Gastroesophageal sphincter (tissue), 4 donors: ENCODE data around the gene CMYA5. TPM values are rescaled to one million over a fixed set of nuclear protein-coding genes. Genes with fewer than 3 reads are reported as not detected.

Source experiments
- ATAC-seq: fragments of 150-250 bp; one replicate; pipeline ENCODE4 v1.9.1; 2016; ENCODE audit warnings: mild to moderate bottlenecking, moderate library complexity
- H3K27ac ChIP-seq, 4 donors: fragments of 200-600 bp; sonication (generic) in 3 of 4; 1 replicate in 3 of 4; 2 replicates in 1 of 4; pipeline ENCODE4 v1.5.1; 2016 to 2019
- H3K27me3 ChIP-seq: fragments of 200-600 bp; sonication (generic); one replicate; pipeline ENCODE4 v1.5.1; 2019
- H3K36me3 ChIP-seq, 2 donors: fragments of 200-600 bp; sonication (generic); one replicate each; pipeline ENCODE4 v1.5.1; 2019; ENCODE audit warnings: control low read depth in 1 of 2
- H3K4me1 ChIP-seq, 3 donors: fragments of 200-600 bp; sonication (generic); 1 replicate in 2 of 3; 2 replicates in 1 of 3; pipeline ENCODE4 v1.5.1; 2016 to 2019; ENCODE audit warnings: control low read depth in 2 of 3
- H3K4me3 ChIP-seq, 2 donors: fragments of 200-600 bp; sonication (generic); one replicate each; pipeline ENCODE4 v1.5.1; 2019; ENCODE audit warnings: mild to moderate bottlenecking in 1 of 2, moderate library complexity in 1 of 2
- H3K9me3 ChIP-seq, 3 donors: fragments of 200-600 bp; sonication (generic); one replicate each; pipeline ENCODE4 v1.5.1; 2017 to 2019; ENCODE audit warnings: control low read depth in 2 of 3
- EP300 ChIP-seq: sonication (generic); formaldehyde crosslinking; IDR thresholded peaks from one replicate; pipeline ENCODE4 v1.6.1; 2017; ENCODE audit warnings: antibody characterized with exemption, mild to moderate bottlenecking
- POLR2A ChIP-seq, 2 donors: fragments of 450-650 bp; IDR thresholded peaks; one replicate each; pipeline ENCODE4 v1.6.1; 2017; ENCODE audit warnings: antibody characterized with exemption in 2 of 2, mild to moderate bottlenecking in 2 of 2, moderate library complexity in 1 of 2
- POLR2AphosphoS5 ChIP-seq: sonication (generic); formaldehyde crosslinking; IDR thresholded peaks from one replicate; pipeline ENCODE4 v1.6.1; 2017; ENCODE audit warnings: antibody characterized with exemption
- WGBS, 2 donors: methylation state at CpG; one replicate each; pipeline ENCODE4 v1.1.5; 2018; ENCODE audit warnings: low coverage in 1 of 2; 5-methylcytosine and 5-hydroxymethylcytosine counted together
- total RNA-seq, 4 donors: library from RNA; depleted of rRNA; stranded (reverse); fragments of >200 nt; gene quantifications; one replicate each; pipeline ENCODE4 v1.1.0, GENCODE V29; 2016
- TF ChIP-seq, protein P1 (sequence below), 4 experiments: fragments of 200-600 bp in 2 of 4; fragments of 450-650 bp in 2 of 4; sonication (generic) in 1 of 4; IDR thresholded peaks; one replicate each; pipeline ENCODE4 v1.5.1; 2017 to 2019; ENCODE audit warnings: antibody characterized with exemption in 4 of 4, mild to moderate bottlenecking in 2 of 4, moderate library complexity in 2 of 4

The CMYA5 gene
- total RNA-seq, 4 donors from 2014 or later = 3.2 to 11.3 (median 7.9) TPM

DNA sequence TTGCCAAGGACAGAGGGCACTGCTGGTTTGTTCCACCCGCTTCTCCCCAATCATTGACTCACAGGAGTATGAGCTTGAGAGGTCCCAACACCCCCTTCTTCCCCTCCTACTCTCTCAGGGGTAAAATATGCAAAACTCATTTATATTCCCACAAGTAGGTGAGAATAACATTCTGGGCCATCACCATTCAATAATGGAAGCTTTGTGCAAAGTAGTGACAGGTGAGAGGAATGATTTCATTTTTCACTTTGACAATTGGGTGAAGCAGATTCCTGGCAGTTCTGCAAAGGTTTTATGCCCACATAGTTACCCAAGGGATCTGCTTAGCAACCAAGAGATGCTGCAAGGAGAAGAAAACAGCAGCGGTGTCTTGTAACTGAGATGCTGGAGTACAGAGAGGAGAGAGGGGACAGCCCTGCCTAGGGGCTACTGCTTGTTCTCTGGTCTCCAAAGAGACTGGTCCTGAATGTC, 137.6 kb downstream of the CMYA5 start:
- no peaks in the 10 kb centered on the region for H3K9me3 ChIP-seq
- H3K36me3 ChIP-seq = no peaks in the 10 kb centered on the region
- TF ChIP-seq POLR2A (IDR thresholded peaks at IDR 0.05) = no peak
- H3K4me3 ChIP-seq = no peak overlapping the region
- ATAC-seq = no peak
- 78 to 93% methylated on average over 1 to 2 of the region's 2 CpGs for WGBS, 2 donors
- H3K4me1 ChIP-seq = no peaks in the 10 kb centered on the region
- peaks cover 7% of the 10 kb centered on the region for H3K27me3 ChIP-seq
- no peak overlapping the region for H3K27ac ChIP-seq

DNA sequence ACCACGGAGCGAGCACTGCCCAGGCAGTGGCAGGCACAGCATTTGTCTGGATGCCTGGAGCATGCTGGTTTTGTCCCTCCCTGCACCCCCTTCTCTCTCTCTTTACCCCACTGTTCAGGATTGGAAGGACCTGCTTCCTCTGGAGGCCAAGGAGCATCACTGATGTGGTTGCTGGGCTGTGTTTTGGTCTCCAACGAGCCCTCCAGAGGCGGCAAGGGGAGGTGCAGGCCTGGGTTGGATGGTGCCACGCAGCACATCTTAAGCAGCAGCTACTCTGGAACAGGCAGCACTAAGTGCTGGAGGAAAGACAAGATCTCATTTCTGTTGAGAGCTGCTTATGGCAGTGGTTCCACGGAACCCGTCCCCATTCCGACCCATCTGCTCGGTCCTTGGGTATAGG, 139.6 kb downstream of the CMYA5 start:
- Histone ChIP-seq H3K27me3 (peaks cover 7% of the 10 kb centered on the region), H3K4me3 (no peak overlapping the region)
- no peak for ATAC-seq

DNA sequence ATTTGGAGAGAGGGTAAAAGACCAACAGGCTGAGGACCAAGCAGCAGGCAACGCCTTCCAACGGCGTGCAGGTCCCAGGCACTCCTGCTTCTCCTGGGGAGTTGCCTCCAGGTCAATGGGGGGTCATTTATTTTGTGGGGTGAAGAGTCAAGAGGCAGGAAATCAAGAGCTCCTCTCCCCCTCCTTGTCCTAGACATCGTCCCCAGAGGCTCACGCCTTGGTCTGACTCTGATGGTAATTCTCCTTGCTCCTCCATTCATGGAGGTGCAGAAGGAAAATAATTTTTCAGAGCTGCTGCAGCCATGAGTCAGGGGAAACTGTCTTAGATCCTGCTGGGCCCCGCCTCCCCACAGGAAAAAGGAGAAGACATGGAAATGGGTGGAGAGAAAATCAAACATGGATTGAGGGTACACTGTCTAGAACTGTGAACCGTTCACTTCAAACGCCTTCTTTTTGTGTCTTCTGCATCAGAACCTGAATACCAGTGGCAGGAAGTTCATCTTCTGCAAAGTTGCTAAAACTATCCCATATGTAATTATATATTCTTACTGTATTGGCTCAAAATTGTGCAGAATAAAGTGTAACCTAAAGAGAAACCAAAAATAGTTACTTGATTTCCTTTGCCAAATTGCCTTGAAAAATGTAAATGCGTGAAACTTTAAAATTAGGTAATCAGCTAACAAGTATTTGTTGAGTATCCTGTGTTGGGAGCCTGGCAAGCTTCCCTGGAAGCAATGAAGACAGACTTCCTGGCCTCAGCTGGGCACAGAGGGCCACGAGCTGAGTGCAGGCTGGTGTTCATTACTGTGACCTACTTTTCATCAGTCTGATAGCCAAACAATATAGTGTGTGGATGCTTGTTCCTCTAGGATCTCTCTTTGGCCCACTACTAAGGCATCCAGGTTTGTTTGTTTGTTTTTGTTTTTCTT, 142.0 kb downstream of the CMYA5 start:
- peaks cover 7% of the 10 kb centered on the region for H3K27me3 ChIP-seq
- WGBS, 2 donors = 61 to 70% methylated on average over 7 to 8 of the region's 10 CpGs
- TF ChIP-seq POLR2AphosphoS5 (no peak), POLR2A (IDR thresholded peaks at IDR 0.05) (no peak), EP300 (no peak)
- TF ChIP-seq, protein P1, sequence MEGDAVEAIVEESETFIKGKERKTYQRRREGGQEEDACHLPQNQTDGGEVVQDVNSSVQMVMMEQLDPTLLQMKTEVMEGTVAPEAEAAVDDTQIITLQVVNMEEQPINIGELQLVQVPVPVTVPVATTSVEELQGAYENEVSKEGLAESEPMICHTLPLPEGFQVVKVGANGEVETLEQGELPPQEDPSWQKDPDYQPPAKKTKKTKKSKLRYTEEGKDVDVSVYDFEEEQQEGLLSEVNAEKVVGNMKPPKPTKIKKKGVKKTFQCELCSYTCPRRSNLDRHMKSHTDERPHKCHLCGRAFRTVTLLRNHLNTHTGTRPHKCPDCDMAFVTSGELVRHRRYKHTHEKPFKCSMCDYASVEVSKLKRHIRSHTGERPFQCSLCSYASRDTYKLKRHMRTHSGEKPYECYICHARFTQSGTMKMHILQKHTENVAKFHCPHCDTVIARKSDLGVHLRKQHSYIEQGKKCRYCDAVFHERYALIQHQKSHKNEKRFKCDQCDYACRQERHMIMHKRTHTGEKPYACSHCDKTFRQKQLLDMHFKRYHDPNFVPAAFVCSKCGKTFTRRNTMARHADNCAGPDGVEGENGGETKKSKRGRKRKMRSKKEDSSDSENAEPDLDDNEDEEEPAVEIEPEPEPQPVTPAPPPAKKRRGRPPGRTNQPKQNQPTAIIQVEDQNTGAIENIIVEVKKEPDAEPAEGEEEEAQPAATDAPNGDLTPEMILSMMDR (IDR thresholded peaks at IDR 0.05) = no peak
- ATAC-seq = no peak
- no peak overlapping the region for H3K27ac ChIP-seq
- no peaks in the 10 kb centered on the region for H3K36me3 ChIP-seq
- H3K4me3 ChIP-seq = no peak overlapping the region
- no peaks in the 10 kb centered on the region for H3K9me3 ChIP-seq
- peaks cover 0 to 14% (median 3%) of the 10 kb centered on the region in 3 donors for H3K4me1 ChIP-seq

More for the DNA sequence above, 139.6 kb downstream of the CMYA5 start:
- Histone ChIP-seq H3K36me3 (no peaks in the 10 kb centered on the region), H3K9me3 (no peaks in the 10 kb centered on the region), H3K4me1 (peaks cover 0 to 3% (median 0%) of the 10 kb centered on the region in 3 donors), H3K27ac (no peak overlapping the region)
- no CpG with 5 or more reads among the region's 9 CpGs for WGBS, 2 donors
- TF ChIP-seq EP300 = no peak

DNA sequence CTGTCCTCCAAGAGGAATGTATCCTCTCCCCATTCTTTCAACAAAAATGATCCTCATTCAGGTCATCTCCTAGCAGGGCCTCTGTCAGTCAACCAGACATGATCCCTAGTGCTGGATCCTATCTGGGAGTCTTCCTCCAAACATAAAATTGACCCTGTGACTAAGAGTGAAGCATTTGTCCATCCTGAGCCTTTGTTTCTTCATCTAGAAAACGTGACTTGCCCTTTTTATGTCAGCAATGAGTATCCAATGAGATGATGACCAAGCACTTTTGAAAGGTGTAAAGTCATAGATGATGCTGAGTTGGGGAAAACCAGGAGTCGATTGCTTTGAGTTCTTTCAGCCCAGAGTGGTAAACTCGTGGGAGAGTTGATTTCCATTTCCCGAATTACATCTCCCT, 143.3 kb downstream of the CMYA5 start:
- TF ChIP-seq EP300 (no peak), POLR2A (IDR thresholded peaks at IDR 0.05) (no peak), POLR2AphosphoS5 (no peak)
- TF ChIP-seq, protein P1 (IDR thresholded peaks at IDR 0.05) = no peak
- Histone ChIP-seq H3K4me1 (peaks cover 0 to 18% (median 6%) of the 10 kb centered on the region in 3 donors), H3K27me3 (peaks cover 7% of the 10 kb centered on the region), H3K9me3 (no peaks in the 10 kb centered on the region), H3K27ac (no peak overlapping the region), H3K36me3 (no peaks in the 10 kb centered on the region), H3K4me3 (no peak overlapping the region)
- 83 to 93% methylated on average over 2 to 4 of the region's 4 CpGs for WGBS, 2 donors
- ATAC-seq = no peak

DNA sequence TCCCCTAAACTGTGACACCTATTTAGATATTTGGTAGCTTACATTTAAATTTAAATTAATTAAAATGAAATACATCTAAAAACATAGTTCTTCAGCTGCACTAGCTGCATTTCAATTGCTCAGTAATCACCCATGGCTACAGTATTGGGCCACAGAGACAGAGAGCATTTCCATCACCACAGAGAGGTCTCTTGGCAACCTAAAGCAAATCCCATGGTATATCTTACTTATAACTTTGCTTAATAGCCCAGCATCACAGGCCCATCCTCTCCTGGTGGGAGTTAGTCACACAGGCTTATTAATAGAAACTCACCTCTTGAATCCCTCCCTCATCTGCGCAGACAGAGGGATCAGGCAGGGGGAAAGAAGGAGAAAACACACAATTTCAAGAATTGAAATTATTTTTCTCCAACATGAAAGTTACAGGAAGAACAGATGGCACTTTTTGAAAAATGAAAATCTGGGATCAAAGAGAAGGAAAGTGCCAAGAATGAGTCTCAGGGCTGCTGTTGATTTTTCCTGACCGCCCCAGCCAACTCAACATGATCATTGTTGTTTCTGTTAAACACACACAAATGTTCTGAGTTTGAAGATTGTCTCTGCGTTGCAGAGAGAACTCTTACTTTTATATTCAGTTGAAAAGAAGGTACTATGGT, 144.6 kb downstream of the CMYA5 start:
- Histone ChIP-seq H3K4me1 (peaks cover 0 to 26% (median 11%) of the 10 kb centered on the region in 3 donors), H3K27me3 (peaks cover 3% of the 10 kb centered on the region), H3K27ac (peak overlapping the region in 1 of 4 donors; percentile 61), H3K9me3 (no peaks in the 10 kb centered on the region), H3K4me3 (no peak overlapping the region), H3K36me3 (no peaks in the 10 kb centered on the region)
- 51 to 60% methylated on average over 3 of the region's 3 CpGs for WGBS, 2 donors
- no peak for ATAC-seq
- TF ChIP-seq EP300 (no peak), POLR2A (IDR thresholded peaks at IDR 0.05) (no peak)
